ENCODE results near the gene RAB36. TPM values are rescaled to one million over a fixed set of nuclear protein-coding genes. Genes with fewer than 3 reads are reported as not detected.

RAB36 gene
- total RNA-seq, 2 experiments from 2014 or later: 0.20 to 0.22 TPM

DNA sequence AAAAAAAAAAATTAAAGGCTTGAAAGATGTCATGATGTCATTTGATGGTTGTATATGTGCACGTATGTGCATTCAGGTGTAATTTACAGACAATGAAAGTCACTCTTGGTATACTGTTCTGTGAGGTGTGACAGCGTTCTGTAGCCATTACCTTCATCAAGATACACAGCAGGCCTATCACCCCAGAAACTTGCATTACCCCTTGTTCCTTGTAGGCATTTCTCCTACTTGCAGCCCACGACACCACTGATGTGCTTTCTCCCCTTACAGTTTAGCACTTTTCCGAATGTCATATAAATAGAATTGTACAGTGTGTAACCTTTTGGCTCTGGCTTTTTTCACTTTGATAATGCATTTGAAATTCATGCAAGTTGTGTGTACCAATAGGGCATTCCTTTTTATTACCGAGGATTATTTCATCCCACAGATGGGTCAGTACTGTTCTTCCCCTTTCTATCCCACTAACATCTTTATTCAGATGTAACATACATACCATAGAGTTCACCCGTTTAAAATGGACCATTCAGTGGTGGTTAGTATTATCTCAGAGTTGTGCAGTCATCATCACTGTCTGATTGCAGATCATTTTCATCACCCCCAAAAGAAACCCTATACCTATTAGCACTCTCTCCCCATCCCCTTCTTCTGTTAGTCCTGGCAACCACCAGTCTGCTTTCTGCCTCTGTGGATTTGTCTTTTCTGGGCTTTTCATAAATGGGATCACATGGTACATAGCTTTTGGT is 65.3 kb downstream of the RAB36 start:
- Mint-ChIP-seq H3K27ac (no peak overlapping the region), H3K9me3 (no peaks in the 10 kb centered on the region), H3K27me3 (no peaks in the 10 kb centered on the region), H3K36me3 (ENCODE audit: low read depth) (peaks cover 9% of the 10 kb centered on the region), H3K4me3 (no peak overlapping the region), H3K4me1 (ENCODE audit: low read depth) (peaks cover 30% of the 10 kb centered on the region)
- DNase-seq: no peak
- intact Hi-C loops (cut with micrococcal nuclease): no loop called here
- CTCF ChIA-PET: interaction anchor here (0.7 to 1.3 kb wide), 2 partner anchors 37 to 79 kb away, joined by 3 to 5 read pairs; no protein-coding TSS in a partner anchor
- POLR2A ChIA-PET: no interaction called here
- TF ChIP-seq, protein P1, sequence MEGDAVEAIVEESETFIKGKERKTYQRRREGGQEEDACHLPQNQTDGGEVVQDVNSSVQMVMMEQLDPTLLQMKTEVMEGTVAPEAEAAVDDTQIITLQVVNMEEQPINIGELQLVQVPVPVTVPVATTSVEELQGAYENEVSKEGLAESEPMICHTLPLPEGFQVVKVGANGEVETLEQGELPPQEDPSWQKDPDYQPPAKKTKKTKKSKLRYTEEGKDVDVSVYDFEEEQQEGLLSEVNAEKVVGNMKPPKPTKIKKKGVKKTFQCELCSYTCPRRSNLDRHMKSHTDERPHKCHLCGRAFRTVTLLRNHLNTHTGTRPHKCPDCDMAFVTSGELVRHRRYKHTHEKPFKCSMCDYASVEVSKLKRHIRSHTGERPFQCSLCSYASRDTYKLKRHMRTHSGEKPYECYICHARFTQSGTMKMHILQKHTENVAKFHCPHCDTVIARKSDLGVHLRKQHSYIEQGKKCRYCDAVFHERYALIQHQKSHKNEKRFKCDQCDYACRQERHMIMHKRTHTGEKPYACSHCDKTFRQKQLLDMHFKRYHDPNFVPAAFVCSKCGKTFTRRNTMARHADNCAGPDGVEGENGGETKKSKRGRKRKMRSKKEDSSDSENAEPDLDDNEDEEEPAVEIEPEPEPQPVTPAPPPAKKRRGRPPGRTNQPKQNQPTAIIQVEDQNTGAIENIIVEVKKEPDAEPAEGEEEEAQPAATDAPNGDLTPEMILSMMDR (IDR thresholded peaks at IDR 0.05): no peak
- ATAC-seq: no peak

- DNase-seq: no peak
- H3K27ac Mint-ChIP-seq: no peak overlapping the region
- TF ChIP-seq, protein P1 (IDR thresholded peaks at IDR 0.05): no peak
- ChIA-PET POLR2A (interaction anchor here (1.1 kb wide), 1 partner anchor 15 kb away, joined by 3 read pairs; no protein-coding TSS in a partner anchor), CTCF (interaction anchor here (0.7 to 1.7 kb wide), 2 partner anchors 33 to 36 kb away, joined by 3 to 5 read pairs; no protein-coding TSS in a partner anchor)
- H3K27me3 Mint-ChIP-seq: no peaks in the 10 kb centered on the region
- peaks cover 8% of the 10 kb centered on the region for H3K36me3 Mint-ChIP-seq (ENCODE audit: low read depth)
- intact Hi-C loops (cut with micrococcal nuclease): no loop called here
- no peak overlapping the region for H3K4me3 Mint-ChIP-seq
- ATAC-seq: no peak
- no peaks in the 10 kb centered on the region for H3K9me3 Mint-ChIP-seq
- H3K4me1 Mint-ChIP-seq (ENCODE audit: low read depth): peaks cover 37% of the 10 kb centered on the region
Observed at GRCh38 chr22:23211622-23212021, 66.3 kb downstream of the RAB36 start.

DNA sequence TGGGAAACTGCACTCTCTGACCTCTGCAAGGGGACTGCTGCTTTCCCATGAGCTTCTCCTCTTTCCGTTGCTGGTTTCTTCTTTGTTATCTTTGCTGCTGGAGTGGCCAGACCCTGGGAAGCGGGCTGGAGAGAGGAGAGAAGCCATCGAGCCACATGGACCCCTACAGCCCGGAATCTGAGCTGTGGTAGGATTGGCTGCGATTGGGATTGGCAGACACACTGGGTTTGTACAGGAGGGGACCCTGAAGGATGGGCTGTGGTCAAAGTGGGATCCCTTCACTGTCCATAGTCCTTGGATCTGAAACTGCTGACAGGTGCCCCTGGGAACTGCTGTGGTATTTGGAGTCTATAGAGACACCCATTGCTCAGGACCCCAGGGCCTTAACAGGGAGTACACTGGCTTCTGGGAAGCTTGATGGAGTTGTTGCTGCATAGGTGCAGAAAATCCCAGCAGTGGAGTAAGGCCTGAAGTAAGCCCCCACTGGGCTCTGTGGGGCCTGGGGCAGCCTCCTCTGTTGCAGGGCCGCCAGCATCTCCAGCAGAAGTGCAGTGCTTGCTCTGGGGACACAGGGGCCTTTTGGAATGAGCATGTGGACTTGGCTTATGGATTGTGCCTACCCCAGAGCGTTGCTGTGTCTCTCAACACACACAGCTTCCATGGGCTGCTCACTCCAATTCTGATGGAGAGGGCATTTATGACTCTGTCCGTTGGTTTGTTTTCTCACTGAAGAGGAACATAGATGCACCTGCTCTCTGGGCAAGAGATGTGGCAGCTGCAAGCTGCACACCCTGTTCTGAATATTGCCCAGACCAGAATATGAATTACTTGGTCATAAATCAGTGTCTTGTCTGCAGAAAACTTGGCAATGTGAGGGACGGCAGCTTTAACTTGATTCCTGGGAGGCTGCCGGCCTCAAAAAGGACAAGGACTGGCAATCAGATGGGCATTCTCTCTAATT is 67.1 kb downstream of the RAB36 start:
- H3K4me3 Mint-ChIP-seq: no peak overlapping the region
- peaks cover 4% of the 10 kb centered on the region for H3K36me3 Mint-ChIP-seq (ENCODE audit: low read depth)
- no peaks in the 10 kb centered on the region for H3K9me3 Mint-ChIP-seq
- H3K4me1 Mint-ChIP-seq (ENCODE audit: low read depth): peaks cover 43% of the 10 kb centered on the region
- no peak for DNase-seq
- no peaks in the 10 kb centered on the region for H3K27me3 Mint-ChIP-seq
- CTCF ChIA-PET: interaction anchor here (1.0 to 1.7 kb wide), 2 partner anchors 34 to 77 kb away, joined by 3 to 5 read pairs; no protein-coding TSS in a partner anchor
- ATAC-seq: no peak
- POLR2A ChIA-PET: interaction anchor here (1.1 to 1.2 kb wide), 2 partner anchors 16 to 31 kb away, joined by 3 read pairs; no protein-coding TSS in a partner anchor
- TF ChIP-seq, protein P1 (IDR thresholded peaks at IDR 0.05): no peak
- intact Hi-C loops (cut with micrococcal nuclease): no loop called here
- H3K27ac Mint-ChIP-seq: no peak overlapping the region

GRCh38 chr22:23213022-23213555 is 67.8 kb downstream of the RAB36 start:
- no peak for ATAC-seq
- CTCF ChIA-PET: interaction anchor here (1.0 to 1.7 kb wide), 3 partner anchors 13 to 77 kb away, joined by 3 to 5 read pairs (median 3); no protein-coding TSS in a partner anchor
- H3K4me1 Mint-ChIP-seq (ENCODE audit: low read depth): peaks cover 50% of the 10 kb centered on the region
- no peak for DNase-seq
- TF ChIP-seq, protein P1 (IDR thresholded peaks at IDR 0.05): no peak
- intact Hi-C loops (cut with micrococcal nuclease): no loop called here
- no peaks in the 10 kb centered on the region for H3K9me3 Mint-ChIP-seq
- no peak overlapping the region for H3K27ac Mint-ChIP-seq
- no peak overlapping the region for H3K4me3 Mint-ChIP-seq
- POLR2A ChIA-PET: interaction anchor here (1.2 kb wide), 1 partner anchor 32 kb away, joined by 3 read pairs; no protein-coding TSS in a partner anchor
- H3K36me3 Mint-ChIP-seq (ENCODE audit: low read depth): peaks cover 4% of the 10 kb centered on the region
- no peaks in the 10 kb centered on the region for H3K27me3 Mint-ChIP-seq

Data from activated CD8-positive, alpha-beta T cell treated with anti-CD3 and anti-CD28 coated beads for 36 hours (primary cell).